Measurements from ENCODE around the gene PLEKHN1.
"Not testable (repeated sequence)": the region's sequence is repeated elsewhere in the genome, so short reads cannot be mapped to it uniquely, and the experiment has no call there.

Gene PLEKHN1

GRCh38 chr1:975365-975764 lies 9.1 kb downstream of the PLEKHN1 start:
- DNase-seq: no peak

GRCh38 chr1:975896-976683 lies 9.8 kb downstream of the PLEKHN1 start:
- peak in 1 of 2 experiments; percentile 85 for DNase-seq

GRCh38 chr1:976791-977190 lies 10.5 kb downstream of the PLEKHN1 start:
- not testable (repeated sequence) for DNase-seq

GRCh38 chr1:978069-978834 lies 12.0 kb downstream of the PLEKHN1 start:
- DNase-seq: peak in 1 of 2 experiments; percentile 41

- DNase-seq: no peak
Measured at GRCh38 chr1:978835-979743, 12.8 kb downstream of the PLEKHN1 start.

GRCh38 chr1:979744-980072 lies 13.4 kb downstream of the PLEKHN1 start:
- DNase-seq: no peak

- no peak for DNase-seq
Measured at GRCh38 chr1:980137-980571, 13.9 kb downstream of the PLEKHN1 start.

- DNase-seq: no peak
Measured at GRCh38 chr1:980602-981395, 14.5 kb downstream of the PLEKHN1 start.

- no peak for DNase-seq
Measured at GRCh38 chr1:981491-981954, 15.2 kb downstream of the PLEKHN1 start.

GRCh38 chr1:981955-982558 lies 15.8 kb downstream of the PLEKHN1 start, which contains the start of gene PERM1:
Gene PERM1, minus strand, starts transcription at chr1:982093. Its CDS starts 1,064 bp downstream, at chr1:981029.
- no peak for DNase-seq

GRCh38 chr1:982765-983436 lies 16.6 kb downstream of the PLEKHN1 start:
- DNase-seq: no peak

GRCh38 chr1:983798-984475 lies 17.7 kb downstream of the PLEKHN1 start:
- DNase-seq: no peak

- DNase-seq: no peak
Measured at GRCh38 chr1:984476-984814, 18.2 kb downstream of the PLEKHN1 start.

GRCh38 chr1:985126-985525 lies 18.8 kb downstream of the PLEKHN1 start:
- DNase-seq: no peak

GRCh38 chr1:988061-988460 lies 21.8 kb downstream of the PLEKHN1 start:
- not testable (repeated sequence) for DNase-seq

GRCh38 chr1:991275-991674 lies 25.0 kb downstream of the PLEKHN1 start:
- DNase-seq: not testable (repeated sequence)

GRCh38 chr1:991895-992294 lies 25.6 kb downstream of the PLEKHN1 start:
- DNase-seq: no peak

GRCh38 chr1:992362-992761 lies 26.1 kb downstream of the PLEKHN1 start:
- DNase-seq: no peak

GRCh38 chr1:993379-993995 lies 27.2 kb downstream of the PLEKHN1 start:
- no peak for DNase-seq

- DNase-seq: not testable (repeated sequence)
Measured at GRCh38 chr1:994546-994945, 28.3 kb downstream of the PLEKHN1 start.

Data from NCI-H446 (cell line).